WTC11 (cell line): ENCODE results near the gene AGPAT3.

Source experiments
- CREM ChIP-seq: sonication (generic); formaldehyde crosslinking; IDR thresholded peaks from 2 replicates; pipeline ENCODE4 v1.8.1; 2022; ENCODE audit warnings: mild to moderate bottlenecking, missing genetic modification reagents, moderate library complexity
- CTCF ChIP-seq: fragments of 200-600 bp; IDR thresholded peaks from 2 replicates; pipeline ENCODE4 v1.8.0; 2022; ENCODE audit warnings: antibody characterized with exemption
- TF ChIP-seq, protein P1 (sequence below): sonication (generic); formaldehyde crosslinking; IDR thresholded peaks from 2 replicates; pipeline ENCODE4 v1.8.1; 2023; ENCODE audit warnings: mild to moderate bottlenecking, missing genetic modification reagents, moderate library complexity

DNA sequence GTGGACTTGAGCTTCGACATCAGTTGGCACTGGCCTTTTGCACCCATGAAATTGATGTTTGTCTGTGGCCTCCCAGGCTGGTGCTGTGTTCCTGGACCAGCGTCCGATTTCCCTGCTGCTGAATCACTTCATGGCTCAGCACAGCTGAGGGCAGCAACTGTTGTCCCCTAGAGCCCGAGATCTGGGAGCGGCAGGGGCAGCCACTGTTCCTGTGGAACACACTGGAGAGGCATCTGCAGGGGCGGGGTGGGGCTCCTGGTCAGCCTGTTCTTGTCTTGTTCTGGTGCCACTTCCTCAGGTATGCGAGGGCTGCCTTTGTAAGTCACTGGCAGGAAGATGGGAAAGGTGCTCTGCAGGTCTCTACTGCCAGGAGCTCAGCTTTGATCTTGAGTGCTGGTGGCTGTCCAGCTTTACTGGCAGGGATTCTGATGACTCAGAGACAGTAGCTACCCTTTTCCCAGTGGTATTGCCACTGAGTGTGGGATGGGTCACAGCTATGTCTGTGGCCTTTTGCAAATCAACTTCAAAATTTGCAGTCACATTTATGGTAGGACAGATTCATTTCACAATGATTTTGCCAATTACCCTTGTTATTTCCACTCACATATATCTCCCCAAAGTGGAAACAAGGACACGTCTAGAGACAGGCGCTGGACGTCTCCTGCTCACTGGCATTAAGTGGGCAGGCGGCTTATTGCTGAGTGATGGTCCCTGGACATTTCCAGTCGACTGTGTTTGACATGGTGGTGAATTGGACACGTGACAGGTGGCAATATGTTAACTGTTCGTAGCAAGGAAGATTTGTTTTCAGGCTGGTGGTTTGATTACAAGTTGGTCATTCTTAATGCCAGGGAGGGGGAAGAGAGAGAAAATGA, 15.3 kb downstream of the AGPAT3 start:
- TF ChIP-seq CTCF (no peak), CREM (CRISPR knock-in tag) (no peak)
- TF ChIP-seq, protein P1, sequence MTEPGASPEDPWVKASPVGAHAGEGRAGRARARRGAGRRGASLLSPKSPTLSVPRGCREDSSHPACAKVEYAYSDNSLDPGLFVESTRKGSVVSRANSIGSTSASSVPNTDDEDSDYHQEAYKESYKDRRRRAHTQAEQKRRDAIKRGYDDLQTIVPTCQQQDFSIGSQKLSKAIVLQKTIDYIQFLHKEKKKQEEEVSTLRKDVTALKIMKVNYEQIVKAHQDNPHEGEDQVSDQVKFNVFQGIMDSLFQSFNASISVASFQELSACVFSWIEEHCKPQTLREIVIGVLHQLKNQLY (CRISPR knock-in tag) = no peak
